ENCODE measurements around the gene CCNH.

Gene CCNH

GRCh38 chr5:87354496-87354895 lies 58.2 kb downstream of the CCNH start:
- DNase-seq: no peak

GRCh38 chr5:87347841-87348240 lies 64.9 kb downstream of the CCNH start:
- DNase-seq: no peak

GRCh38 chr5:87347272-87347671 lies 65.5 kb downstream of the CCNH start:
- no peak for DNase-seq

Measured in NCI-H524 treated with DMSO at 0.1 percent for 48 hours (cell line).